PFSK-1 (cell line): ENCODE results near the gene CENPP.

Experiments
- POLR2AphosphoS5 ChIP-seq: IDR thresholded peaks from 2 replicates; pipeline ENCODE4 v1.6.1; 2012; ENCODE audit warnings: low read depth, mild to moderate bottlenecking, control low read depth, low read length, moderate library complexity
- TAF1 ChIP-seq: IDR thresholded peaks from 2 replicates; pipeline ENCODE4 v1.6.1; 2012; ENCODE audit warnings: low read length, control low read depth, borderline replicate concordance; ENCODE audit not compliant: insufficient read depth

- TF ChIP-seq TAF1 (no peak), POLR2AphosphoS5 (no peak)
Observed at GRCh38 chr9:92467041-92467440, 141.3 kb downstream of the CENPP start.
